Central memory CD4-positive, alpha-beta T cell (primary cell): ENCODE results near the gene HHLA2.

Experiments used
- DNase-seq: peaks from one replicate; pipeline ENCODE4 v3.0.0; 2022

The HHLA2 gene

DNA sequence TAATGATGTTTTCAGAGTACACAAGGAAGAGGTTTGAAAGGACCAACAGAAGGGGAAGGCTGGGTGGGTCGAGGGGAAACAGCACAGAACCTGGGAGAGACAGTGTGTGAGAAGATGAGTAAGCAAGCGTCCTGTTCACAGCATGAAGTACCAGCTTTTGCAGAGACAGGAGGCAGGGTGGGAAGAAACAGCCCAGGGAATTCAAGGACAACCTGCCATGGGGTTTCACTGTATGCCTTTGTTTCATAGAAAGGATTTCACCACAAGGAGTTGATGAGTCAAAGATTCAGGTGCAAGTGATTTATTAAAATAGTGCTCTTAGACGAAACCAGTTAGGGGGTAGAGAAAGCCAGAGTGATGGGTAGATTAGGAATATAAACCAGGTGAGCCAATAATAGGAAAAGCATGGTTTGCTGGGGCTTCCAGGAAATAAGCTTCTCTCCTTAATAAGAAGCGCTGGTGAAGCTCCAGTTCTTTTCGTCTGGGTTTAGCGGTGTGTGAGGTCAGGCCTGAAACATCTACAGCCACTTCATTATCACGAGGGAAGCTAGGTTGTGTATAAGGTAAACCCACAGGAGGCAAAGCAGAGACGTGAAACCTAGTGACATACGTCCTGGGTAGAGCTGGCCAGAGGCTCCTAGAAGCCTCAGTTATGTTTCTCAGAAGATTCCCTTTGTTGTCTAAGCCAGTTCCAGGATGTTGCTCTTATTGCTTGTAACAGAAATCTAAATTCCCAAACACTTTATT lies 3.9 kb downstream of the HHLA2 start:
- DNase-seq, result no peak

DNA sequence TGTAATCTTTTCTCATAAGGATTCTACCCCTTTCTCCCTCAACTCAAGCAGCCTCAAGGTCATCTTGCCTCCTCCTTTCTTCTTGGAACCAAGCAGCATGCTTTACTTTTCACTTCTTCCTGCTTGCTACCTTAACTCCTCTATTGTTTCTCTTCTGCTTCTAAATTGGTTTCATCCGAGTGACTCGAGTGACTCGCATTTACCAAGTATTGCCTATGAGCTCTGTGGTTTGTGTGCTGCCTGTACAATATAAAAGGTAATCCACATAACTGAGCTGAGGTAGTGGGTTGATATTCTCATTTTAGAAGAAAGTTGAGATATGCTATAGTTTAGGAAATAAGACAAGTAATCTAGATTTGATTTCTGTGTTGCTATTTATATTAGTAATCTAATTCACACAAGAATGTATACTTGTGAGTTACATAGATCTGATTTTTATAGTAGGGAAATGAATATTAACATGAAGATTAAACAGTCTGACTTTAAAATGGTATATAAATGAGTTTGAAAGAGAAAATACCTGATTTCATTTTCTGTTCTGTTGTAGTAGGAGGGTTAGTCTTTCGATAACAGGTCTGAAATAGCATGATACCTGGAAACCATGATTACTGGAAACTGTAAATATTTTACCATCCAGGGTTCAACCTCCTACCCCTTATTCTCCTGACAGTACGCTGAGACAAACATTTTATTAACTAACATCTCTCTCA lies 5.5 kb downstream of the HHLA2 start:
- DNase-seq, result peak; percentile 3

DNA sequence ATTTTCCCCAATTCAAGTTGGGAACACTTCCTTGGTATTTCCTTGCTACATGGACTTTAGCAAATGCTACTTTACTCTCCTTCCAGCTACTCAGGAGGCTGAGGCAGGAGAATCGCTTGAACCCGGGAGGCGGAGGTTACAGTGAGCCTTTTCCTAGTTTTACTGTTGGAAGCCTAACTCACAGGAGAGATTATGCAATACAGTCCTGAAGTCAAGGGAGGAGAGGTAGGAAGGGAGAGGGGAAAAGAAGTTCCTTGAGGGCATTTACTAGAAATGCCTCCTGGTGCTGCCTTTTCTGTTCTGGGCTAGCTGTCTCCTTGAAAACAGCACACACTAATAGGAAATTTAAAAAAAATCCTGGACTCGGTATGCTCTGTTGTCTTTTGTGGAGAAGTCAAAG lies 6.2 kb downstream of the HHLA2 start:
- DNase-seq, result no peak

DNA sequence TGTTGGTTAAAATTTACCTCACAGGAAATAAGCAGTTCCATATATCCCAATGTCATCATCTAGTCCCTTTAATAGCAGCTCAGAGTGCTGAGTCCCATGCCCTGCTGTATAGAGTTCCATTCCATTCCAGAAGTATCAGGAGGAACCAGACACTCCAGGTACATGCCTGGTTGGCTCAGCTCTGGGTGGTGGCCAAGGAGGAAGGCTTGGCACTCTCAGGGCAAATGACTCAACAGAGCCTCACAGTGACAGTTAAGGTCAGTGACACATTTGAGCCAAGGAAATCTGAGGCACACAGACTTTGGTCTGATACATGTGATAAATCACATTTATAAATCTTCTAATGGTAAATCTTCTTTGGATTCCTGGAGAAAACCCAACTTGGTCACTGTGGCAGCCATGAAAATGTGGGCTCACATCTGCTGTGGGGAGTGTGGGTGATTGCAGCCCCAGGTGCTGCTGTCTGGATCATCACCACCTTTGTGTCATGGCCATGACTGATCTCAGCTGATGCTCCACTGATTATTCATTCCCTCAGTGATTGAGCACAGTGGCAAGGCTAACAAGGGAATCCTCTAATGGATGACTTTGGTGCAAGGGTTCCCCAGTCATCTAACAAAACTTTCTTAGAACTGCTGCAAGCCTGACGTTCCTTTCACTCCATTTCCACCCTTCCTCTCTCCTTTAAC lies 9.3 kb downstream of the HHLA2 start:
- no peak for DNase-seq

DNA sequence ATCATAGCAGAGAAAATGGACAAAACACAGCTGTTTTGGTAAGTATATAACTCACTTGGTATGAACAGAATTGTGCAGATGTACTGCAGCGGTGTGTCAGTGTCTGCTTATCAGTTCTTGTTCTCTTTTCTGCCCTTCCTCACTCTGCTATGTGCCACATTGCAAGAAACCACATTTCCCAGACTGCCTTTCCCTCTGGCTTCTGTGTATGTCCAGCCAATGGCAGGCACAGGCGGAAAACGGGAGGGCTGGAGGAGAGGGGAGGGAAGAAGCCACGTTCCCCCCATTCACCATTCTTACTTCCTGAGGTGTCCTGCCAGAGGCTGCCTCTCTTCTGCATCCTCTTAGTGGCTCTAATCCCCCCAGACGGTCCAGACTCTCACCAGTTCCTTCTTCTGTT lies 15.4 kb downstream of the HHLA2 start:
- DNase-seq, result no peak

DNA sequence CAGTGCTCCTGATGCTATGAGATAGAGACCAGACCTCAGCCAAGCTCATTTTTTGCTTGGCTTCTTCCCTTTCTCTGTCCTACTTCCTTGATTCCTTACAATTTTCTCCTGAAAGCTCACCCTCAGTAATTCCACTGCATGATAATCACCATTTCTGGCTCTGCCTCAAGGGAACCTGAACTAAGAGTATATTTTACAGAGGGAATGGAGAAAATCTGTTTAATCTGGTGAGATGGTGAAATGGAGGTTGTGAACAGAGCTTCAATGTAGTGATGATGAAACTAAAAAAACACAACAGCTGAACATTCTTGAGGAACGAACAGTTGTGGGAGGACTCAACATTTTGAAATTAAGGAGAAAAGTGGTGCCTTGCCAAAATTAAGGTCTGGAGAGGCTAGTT lies 16.3 kb downstream of the HHLA2 start:
- no peak for DNase-seq

DNA sequence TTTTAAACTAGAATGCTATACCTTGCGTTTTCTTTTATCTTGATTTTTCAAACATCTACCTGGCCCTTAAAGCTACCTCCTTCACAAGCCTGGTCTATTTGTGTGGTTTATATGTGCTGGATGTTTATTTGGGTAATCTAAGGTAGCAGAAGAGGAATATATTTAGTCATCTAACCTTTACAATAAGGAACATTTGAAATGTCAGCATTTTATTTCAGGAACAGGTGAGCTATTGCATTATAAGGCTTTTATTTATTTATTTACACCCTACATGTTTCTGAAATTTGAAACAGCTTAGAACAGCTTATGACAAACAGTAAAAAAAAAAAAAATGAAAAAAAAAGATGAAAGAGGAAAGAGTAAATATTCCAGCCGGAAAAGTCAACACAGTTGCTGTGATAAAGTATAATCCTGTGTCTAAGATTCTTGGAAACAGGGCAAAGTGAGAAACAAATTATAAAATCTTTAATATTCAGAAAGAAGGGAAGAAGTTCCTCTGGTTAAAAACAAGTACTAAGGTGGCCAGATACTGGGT lies 19.5 kb downstream of the HHLA2 start:
- DNase-seq, result no peak

DNA sequence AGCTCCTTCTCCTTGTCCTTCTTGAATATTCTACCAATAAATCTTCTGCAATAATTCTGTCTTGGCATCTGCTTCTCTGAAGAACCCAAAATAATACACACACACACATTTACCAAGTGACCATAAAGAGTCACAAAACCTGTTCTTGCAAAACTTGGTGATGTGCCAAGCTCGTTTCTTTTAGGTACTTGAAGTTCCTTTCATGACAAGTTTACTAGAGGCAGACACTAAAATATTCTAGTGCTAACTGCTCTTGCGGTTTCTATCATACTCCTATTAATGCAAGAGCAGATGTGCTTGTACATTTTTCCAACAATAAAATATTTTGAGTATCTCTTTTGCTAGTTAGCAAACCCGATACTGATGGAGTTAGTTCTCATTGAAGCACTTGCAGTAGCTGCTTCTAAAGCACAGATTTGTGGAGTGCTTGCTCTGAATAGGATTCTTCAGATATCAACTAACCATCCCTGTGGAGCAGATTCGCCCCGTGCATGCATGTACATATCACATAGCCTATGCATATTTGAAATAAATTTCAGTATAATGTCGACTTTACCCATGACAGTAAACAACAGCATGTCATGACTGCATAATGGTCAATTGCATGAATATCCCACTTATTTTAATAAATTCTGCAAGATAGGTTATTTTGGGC lies 23.2 kb downstream of the HHLA2 start:
- DNase-seq, result no peak

DNA sequence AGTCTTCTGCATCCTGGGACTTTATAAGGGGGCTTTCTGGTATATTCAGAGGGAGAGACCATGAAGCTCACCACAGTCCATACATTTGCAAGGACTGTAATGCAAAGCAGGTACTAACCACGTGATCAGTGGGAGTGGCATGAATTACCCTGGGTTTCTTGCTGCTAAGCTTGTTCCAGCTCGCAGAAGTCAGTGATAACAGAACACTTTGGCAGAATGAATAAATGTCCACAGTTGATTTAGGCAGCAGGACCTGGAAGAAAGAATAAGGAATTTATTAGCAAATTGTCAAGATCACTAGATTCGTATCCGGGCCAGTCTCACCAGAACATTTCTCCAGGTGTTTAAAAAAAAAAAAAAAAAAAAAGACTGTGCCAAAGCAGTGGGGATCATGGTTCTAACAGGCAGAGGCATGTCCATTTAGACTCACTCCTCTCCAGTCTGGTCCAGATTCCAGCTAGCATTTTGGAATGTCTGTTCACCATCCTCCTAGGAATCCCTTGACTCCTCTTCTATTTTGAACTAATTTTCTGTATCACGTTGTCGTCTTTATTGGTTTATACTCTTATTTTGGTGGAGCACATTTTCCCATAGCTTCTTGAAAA lies 24.5 kb downstream of the HHLA2 start:
- DNase-seq, result no peak

DNA sequence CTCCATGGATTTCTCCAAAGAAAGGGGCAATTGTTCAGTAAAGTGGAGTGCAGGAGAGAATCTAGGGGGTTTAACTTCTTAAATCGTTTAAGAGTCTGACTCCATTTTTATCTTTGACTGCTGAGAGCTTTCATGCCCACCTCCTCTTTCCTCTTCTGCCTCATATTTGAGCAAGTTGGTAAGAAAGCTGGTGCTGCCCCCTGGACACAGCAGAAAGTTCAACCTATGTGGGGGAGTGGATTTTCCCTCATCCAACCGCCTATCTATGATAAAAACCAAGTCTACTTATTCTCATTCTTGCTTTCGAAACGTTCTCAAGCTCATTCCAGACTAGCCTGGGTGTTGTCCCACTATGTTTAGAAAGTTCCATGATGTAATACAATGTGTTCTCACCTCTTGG lies 26.0 kb downstream of the HHLA2 start:
- no peak for DNase-seq

DNA sequence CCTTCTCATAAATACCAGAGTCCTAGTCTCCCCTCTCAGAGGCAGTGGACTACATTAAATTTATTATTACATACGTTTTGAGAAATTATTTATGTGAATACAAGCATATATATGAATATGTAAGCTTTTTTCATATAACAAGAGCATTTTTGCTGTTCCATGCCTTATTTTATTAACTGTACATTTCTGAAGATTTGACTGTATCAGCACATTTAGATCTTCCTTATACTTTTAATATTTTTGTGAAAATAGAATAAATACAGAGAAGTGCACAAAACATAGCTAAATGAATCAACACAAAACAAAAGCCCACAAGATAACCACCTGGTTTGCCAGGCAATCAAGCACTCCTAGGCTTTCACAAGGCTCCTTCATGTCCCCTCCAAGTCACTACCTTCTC lies 27.8 kb downstream of the HHLA2 start:
- DNase-seq, result no peak

DNA sequence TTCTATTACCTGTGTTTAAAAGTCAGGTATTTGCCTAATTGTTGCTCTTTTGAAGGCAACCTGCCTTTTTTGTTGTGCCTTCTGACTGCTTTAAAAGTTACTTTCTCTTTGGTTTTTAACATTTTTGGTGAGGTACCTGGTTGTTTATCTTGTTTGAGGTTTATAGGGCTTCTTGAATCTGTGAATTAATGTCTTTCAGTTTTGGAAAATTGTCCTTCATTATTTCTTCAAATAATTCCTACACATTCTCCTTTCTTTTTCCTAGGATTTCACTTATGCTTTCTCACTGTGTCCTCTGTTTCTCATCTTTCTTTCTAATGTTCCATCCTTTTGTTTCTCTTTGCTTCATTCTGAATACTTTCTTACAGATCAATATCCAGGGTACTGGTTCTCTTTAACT lies 30.8 kb downstream of the HHLA2 start:
- DNase-seq, result no peak

DNA sequence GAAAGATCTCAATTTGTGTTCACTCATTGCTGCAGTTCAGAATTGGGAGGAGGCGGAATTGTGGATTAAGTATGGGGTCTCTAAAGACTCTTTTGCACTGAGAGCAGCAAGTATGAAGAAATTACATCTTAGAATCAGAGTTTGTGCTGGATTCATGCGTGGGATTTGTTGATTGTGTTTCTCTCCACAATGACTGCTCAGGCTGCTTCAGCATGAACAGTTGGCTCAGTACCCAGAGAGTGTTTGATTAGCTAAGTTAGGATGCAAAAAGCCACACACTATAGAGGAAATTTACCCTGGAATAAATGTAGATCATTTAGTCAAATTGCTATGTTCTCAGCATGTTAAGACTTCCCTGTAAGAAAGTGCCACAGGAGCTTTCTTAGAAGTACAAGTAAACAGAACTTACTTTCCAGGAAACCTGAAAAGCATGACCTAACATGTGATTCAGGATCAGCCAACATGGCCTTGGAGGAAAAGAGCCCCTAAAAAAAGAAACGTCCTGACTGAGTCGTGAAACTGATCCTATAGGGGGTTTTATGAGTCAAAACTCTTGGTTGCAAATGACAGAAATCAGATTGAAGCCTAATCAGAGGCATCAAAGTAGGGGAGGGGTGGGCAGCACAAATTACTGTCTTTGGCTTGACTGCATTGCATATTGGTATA lies 32.6 kb downstream of the HHLA2 start:
- no peak for DNase-seq

DNA sequence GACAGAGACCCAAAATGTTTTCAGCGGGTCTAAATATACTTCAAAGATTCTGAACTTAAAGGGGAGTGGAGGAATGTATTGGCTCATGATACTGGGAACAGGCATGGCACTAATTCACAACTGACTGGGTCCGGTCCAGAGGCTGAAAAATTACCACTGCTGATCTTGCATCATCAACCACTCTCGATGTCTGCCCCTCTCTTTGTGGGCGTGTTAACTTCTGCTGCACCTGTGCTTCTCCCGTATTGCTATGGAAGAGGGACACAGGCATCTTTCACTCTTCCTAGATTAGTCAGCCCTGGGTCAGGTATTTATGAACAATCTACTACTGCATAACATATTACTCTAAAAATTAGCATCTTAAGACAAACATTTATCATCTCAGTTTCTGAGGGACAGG lies 33.2 kb downstream of the HHLA2 start:
- no peak for DNase-seq

DNA sequence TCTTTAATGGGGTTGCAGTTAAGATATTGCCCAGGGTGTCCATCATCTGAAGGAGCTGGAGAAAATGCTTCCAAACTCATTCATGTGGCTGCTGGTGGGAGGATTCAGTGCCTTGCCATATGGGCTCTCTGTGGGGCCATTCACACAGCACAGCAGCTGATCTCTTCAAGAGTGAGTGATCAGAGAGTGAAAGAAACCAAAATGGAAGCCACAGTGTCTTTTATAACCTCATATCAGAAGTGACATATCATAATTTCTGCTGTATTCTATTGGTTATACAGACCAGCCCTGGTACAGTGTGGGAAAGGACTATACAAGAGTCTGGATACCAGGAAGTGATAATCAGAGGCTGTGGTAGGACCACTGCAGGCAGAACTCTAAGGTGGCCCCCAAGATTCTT lies 33.6 kb downstream of the HHLA2 start:
- no peak for DNase-seq

DNA sequence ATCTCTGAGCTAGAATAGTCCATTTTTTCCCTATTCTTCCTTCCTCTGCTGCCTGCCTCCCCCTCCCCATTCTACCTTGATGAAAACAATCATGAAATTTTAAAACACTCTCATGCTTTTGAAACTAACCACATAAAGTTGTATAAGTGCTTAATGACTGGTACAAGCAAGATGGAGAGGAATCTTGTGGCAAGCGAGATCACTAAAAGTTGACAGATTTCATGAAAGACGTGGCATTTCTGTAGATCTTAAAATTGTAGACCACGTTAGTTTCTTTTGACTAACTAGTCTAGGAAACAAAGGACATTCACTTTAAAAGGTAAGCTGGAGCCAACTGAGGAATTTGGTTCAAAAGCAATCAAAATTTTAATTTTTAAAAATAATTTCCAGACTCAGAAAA lies 35.4 kb downstream of the HHLA2 start:
- DNase-seq, result no peak

DNA sequence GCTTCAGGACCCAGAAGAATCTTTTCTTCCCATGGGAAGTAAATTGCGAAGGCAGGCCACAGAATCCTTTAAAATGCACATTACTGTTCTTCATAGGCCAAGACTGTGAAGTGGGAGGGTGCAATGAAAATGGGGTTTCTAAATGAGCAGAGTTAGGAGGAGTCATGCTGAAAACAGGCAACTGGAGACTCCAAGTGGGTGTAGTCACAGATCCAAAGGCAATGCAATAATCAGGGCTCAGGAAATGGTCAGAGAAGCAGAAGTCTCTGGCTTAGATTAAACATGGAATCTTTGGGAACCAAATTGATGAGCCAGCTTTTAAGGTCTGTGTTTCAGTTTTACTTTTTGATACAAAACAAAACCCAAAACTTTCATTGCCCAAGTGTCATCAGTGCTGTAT lies 37.6 kb downstream of the HHLA2 start:
- DNase-seq, result no peak

DNA sequence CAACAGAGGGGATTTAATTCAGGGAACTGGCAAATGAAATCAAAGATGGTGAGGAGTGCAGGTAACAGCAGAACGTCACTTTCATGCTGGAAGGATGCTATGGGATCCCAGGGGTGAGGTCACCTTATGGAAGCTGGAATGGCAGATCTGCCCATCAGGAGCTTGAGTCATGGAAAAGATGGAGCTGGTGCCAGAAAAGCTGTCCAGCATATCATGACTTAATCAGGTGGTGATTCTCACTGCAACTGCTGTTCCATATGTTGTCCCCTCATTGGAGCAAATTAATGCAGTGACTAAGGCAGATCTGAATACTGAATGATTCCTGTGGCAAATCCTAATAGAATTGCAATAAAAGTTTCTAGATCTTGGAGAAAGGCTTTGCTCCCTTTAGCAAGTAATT lies 38.4 kb downstream of the HHLA2 start:
- no peak for DNase-seq

DNA sequence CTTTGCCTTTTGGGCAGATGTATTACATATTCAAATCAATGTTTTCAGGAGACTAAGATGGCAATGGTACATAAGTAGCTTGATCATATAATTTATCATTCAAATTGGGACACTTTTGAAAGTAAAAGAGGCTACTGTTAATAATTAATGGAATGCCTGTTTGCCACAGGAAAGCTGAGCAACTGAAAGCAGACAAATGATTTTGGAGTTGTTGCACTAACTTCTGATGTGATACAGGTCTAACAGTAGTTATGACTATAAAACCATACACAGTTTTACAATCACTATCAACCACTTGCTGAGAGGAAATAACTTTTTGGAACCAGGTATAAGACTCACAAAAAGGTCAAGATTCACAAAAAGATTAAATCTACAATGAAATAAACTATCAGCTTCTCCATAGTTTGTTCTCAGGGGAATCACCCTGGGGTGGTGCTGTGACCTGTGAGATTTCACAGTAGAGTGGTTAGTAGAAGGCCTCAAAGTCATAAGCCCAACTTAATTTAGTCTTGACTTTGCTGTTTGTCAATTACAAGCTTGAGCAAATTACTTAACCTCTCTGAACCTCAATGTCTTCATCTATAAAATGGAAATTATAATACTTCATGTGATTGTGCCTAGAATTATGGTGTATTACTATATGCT lies 42.7 kb downstream of the HHLA2 start:
- no peak for DNase-seq

DNA sequence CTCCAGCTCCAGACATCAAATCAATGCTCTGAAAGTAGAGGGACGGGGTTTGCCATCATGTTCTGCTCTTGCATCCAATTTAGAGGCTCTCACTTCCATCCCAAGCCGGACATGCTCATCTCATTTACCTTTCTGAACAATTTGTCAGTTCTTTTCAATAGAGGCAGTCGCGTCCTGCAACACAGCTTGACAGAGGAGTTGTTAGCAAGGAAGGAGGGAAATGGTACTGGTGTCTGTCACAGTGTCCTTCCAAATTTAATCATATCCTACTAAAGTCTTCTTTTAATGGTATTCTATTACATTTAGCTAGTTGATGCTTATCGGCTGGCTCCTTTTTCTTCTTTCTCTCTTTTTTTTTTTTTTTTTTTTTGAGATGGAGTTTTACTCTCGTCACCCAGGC lies 45.6 kb downstream of the HHLA2 start:
- no peak for DNase-seq

DNA sequence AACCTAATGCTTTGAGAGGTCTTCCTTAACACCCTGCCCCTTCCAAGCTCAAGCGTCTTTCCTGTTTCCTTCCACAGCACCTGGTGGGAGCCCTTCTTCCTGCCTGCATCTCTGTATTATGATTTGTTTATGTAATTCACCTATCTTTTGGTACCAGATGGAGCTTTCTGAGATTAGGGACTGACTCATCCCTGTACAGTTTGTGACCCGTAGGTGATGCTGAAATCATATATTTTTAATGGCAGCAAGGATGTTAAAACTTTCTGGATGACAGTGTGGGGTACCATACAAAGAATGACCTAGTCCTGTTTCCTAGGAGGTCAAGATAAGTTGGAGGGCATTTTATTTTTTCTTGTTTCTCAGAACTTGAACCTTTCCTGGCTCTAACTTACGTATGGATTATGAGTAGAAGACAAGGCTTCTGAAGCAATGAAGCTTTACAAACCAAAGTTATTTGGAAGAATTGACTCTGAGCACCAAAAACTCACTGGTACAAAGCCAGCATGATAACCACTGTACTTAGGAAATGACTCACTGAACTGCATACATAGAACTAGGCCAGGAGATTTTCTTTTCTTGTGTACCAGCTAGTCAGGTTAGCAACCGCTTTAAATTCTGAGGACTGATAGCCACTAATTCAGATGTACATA lies 46.6 kb downstream of the HHLA2 start:
- DNase-seq, result no peak
